GM23338 (cell line): ENCODE results near the gene TMPRSS3. TPM values are rescaled to one million over a fixed set of nuclear protein-coding genes. Genes with fewer than 3 reads are reported as not detected.

ENCODE experiments used
- CTCF ChIP-seq, 2 experiments: fragments of 200-600 bp in 1 of 2; sonication (generic) in 1 of 2; conservative IDR thresholded peaks; 2 replicates each; pipeline versions ENCODE4 v1.5.1 to v1.6.1; 2016 to 2017; ENCODE audit warnings: antibody characterized with exemption in 2 of 2, low read depth in 2 of 2, mild to moderate bottlenecking in 2 of 2, moderate library complexity in 1 of 2
- EZH2phosphoT487 ChIP-seq: fragments of 200-600 bp; sonication (generic); IDR thresholded peaks from one replicate; pipeline ENCODE4 v1.8.1; 2018; ENCODE audit warnings: antibody characterized with exemption; ENCODE audit not compliant: unreplicated experiment
- JUNB ChIP-seq: IDR thresholded peaks from one replicate; pipeline ENCODE4 v1.6.1; 2016; ENCODE audit warnings: antibody characterized with exemption; ENCODE audit not compliant: unreplicated experiment
- NANOG ChIP-seq: IDR thresholded peaks from 2 replicates; pipeline ENCODE4 v1.6.1; 2016; ENCODE audit warnings: antibody characterized with exemption, borderline replicate concordance
- POLR2AphosphoS5 ChIP-seq: IDR thresholded peaks from 2 replicates; pipeline ENCODE4 v1.6.1; 2016; ENCODE audit warnings: antibody characterized with exemption, low read depth
- ZNF331 ChIP-seq: fragments of 250-450 bp; sonication (Bioruptor Pico); IDR thresholded peaks from 2 replicates; pipeline ENCODE4 v1.5.0; 2020; ENCODE audit warnings: low read depth, mild to moderate bottlenecking, moderate library complexity
- ZNF462 ChIP-seq: fragments of 250-450 bp; sonication (Bioruptor Pico); IDR thresholded peaks from 2 replicates; pipeline ENCODE4 v1.5.0; 2020; ENCODE audit warnings: mild to moderate bottlenecking, moderate library complexity
- polyA plus RNA-seq: library from polyadenylated mRNA; unstranded; fragments of >200 nt; fragmentation: Nextera tagmentation; extraction: Ambion mirVana; gene quantifications from 2 replicates; pipeline ENCODE4 v1.2.1, GENCODE V29; 2016
- total RNA-seq: library from RNA; depleted of rRNA; stranded (reverse); fragments of >200 nt; shearing (Covaris generic); gene quantifications from 2 replicates; pipeline ENCODE4 v1.2.3, GENCODE V29; 2014

The TMPRSS3 gene
- total and polyA plus RNA-seq, 2 experiments from 2014 or later = 0.17 TPM; not detected in 1

DNA sequence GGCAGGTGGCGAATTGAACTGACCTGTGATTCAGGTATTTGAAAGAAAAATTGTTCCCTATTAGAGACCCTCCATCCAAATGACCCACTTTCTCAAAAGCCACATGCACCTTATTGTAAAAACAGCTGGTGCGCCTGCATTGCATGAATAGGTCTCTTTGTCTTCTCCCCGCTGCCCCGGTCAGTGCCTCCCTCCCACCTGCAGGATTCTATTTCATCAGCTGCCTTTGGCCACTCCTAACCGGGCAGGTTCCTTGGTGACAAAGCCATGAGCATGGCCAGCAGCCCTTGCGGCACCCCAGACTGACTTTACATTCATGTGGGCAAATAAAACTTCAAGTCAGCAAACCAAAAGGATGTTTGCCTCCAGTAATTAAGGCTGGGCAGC is 6.4 kb downstream of the TMPRSS3 start (continued):
- TF ChIP-seq CTCF (conservative IDR thresholded peaks at IDR 0.05; ENCODE audit: low read depth in 2 of 2) (no peak), NANOG (no peak), EZH2phosphoT487 (no peak), POLR2AphosphoS5 (no peak), ZNF462 (CRISPR knock-in tag) (no peak), JUNB (no peak), ZNF331 (no peak)
